GM12874 (cell line): ENCODE data around the gene CYSLTR1.

Experiments used
- CTCF ChIP-seq: IDR thresholded peaks from 2 replicates; pipeline ENCODE4 v1.5.1; 2011; ENCODE audit warnings: low read depth, mild to moderate bottlenecking, control low read depth, low read length, moderate library complexity; ENCODE audit not compliant: insufficient read depth

Gene CYSLTR1

GRCh38 chrX:78327370-78328086, at the start of gene CYSLTR1:
Gene CYSLTR1 (minus strand): TSS chrX:78327611. CDS start chrX:78273746, 53,865 bp downstream.
- no peak for TF ChIP-seq CTCF

GRCh38 chrX:78377186-78377585, 49.8 kb upstream of the CYSLTR1 start:
- no peak for TF ChIP-seq CTCF

- TF ChIP-seq CTCF = no peak
Observed at GRCh38 chrX:78375894-78376293, 48.5 kb upstream of the CYSLTR1 start.

- no peak for TF ChIP-seq CTCF
Observed at GRCh38 chrX:78366576-78366975, 39.2 kb upstream of the CYSLTR1 start.

- TF ChIP-seq CTCF = no peak
Observed at GRCh38 chrX:78357342-78358055, 30.1 kb upstream of the CYSLTR1 start.

GRCh38 chrX:78333521-78333920, 6.1 kb upstream of the CYSLTR1 start:
- TF ChIP-seq CTCF = no peak

- TF ChIP-seq CTCF = no peak
Observed at GRCh38 chrX:78331708-78332107, 4.3 kb upstream of the CYSLTR1 start.
